Stimulated activated memory B cell treated with anti-CD40 and anti-IgM and Interleukin-4, amounts not matched to agents 10 μg/mL and 1 μg/mL and 100 μg/mL, for 72 hours (primary cell): ENCODE measurements around the gene SRGAP3.

Experiments
- ATAC-seq: fragments of 150-1000 bp; cut with Tn5 transposase; 2 replicates; pipeline ENCODE4 v1.10.0; 2021
- H3K27ac Mint-ChIP-seq: one replicate; pipeline ENCODE4 v1.8.0; 2022; ENCODE audit warnings: mild to moderate bottlenecking, mixed read lengths
- H3K27me3 Mint-ChIP-seq: one replicate; pipeline ENCODE4 v1.8.0; 2022; ENCODE audit warnings: mixed read lengths
- H3K36me3 Mint-ChIP-seq: one replicate; pipeline ENCODE4 v1.8.0; 2022; ENCODE audit warnings: mixed read lengths
- H3K4me1 Mint-ChIP-seq: one replicate; pipeline ENCODE4 v1.8.0; 2022; ENCODE audit warnings: mixed read lengths
- H3K4me3 Mint-ChIP-seq: one replicate; pipeline ENCODE4 v1.8.0; 2022; ENCODE audit warnings: mild to moderate bottlenecking, moderate library complexity, mixed read lengths
- H3K9me3 Mint-ChIP-seq: one replicate; pipeline ENCODE4 v1.8.0; 2022; ENCODE audit warnings: mixed read lengths

Gene SRGAP3

GRCh38 chr3:9123840-9124239 is 125.6 kb downstream of the SRGAP3 start:
- Mint-ChIP-seq H3K4me1 (no peaks in the 10 kb centered on the region), H3K9me3 (no peaks in the 10 kb centered on the region), H3K27me3 (peaks cover 10% of the 10 kb centered on the region), H3K27ac (no peak overlapping the region), H3K36me3 (no peaks in the 10 kb centered on the region), H3K4me3 (no peak overlapping the region)
- no peak for ATAC-seq

GRCh38 chr3:9122732-9123364 is 126.6 kb downstream of the SRGAP3 start:
- Mint-ChIP-seq H3K9me3 (no peaks in the 10 kb centered on the region), H3K36me3 (no peaks in the 10 kb centered on the region), H3K27ac (no peak overlapping the region), H3K4me1 (no peaks in the 10 kb centered on the region), H3K27me3 (peaks cover 14% of the 10 kb centered on the region), H3K4me3 (no peak overlapping the region)
- no peak for ATAC-seq

- H3K4me3 Mint-ChIP-seq, result no peak overlapping the region
- no peaks in the 10 kb centered on the region for H3K9me3 Mint-ChIP-seq
- H3K27ac Mint-ChIP-seq, result no peak overlapping the region
- H3K36me3 Mint-ChIP-seq, result no peaks in the 10 kb centered on the region
- no peak for ATAC-seq
- no peaks in the 10 kb centered on the region for H3K4me1 Mint-ChIP-seq
- peaks cover 14% of the 10 kb centered on the region for H3K27me3 Mint-ChIP-seq
Measured at GRCh38 chr3:9121366-9122001, 128.0 kb downstream of the SRGAP3 start.

GRCh38 chr3:9119331-9119730 is 130.1 kb downstream of the SRGAP3 start:
- H3K27ac Mint-ChIP-seq, result no peak overlapping the region
- no peak for ATAC-seq
- no peaks in the 10 kb centered on the region for H3K36me3 Mint-ChIP-seq
- no peaks in the 10 kb centered on the region for H3K9me3 Mint-ChIP-seq
- no peak overlapping the region for H3K4me3 Mint-ChIP-seq
- H3K4me1 Mint-ChIP-seq, result no peaks in the 10 kb centered on the region
- H3K27me3 Mint-ChIP-seq, result peaks cover 14% of the 10 kb centered on the region

- no peak overlapping the region for H3K4me3 Mint-ChIP-seq
- H3K9me3 Mint-ChIP-seq, result no peaks in the 10 kb centered on the region
- peaks cover 14% of the 10 kb centered on the region for H3K27me3 Mint-ChIP-seq
- H3K27ac Mint-ChIP-seq, result no peak overlapping the region
- ATAC-seq, result no peak
- no peaks in the 10 kb centered on the region for H3K36me3 Mint-ChIP-seq
- H3K4me1 Mint-ChIP-seq, result no peaks in the 10 kb centered on the region
Measured at GRCh38 chr3:9118222-9118621, 131.2 kb downstream of the SRGAP3 start.

- H3K27me3 Mint-ChIP-seq, result peaks cover 14% of the 10 kb centered on the region
- no peak for ATAC-seq
- H3K9me3 Mint-ChIP-seq, result no peaks in the 10 kb centered on the region
- no peaks in the 10 kb centered on the region for H3K36me3 Mint-ChIP-seq
- H3K4me1 Mint-ChIP-seq, result no peaks in the 10 kb centered on the region
- no peak overlapping the region for H3K4me3 Mint-ChIP-seq
- no peak overlapping the region for H3K27ac Mint-ChIP-seq
Measured at GRCh38 chr3:9117220-9117619, 132.2 kb downstream of the SRGAP3 start.

GRCh38 chr3:9116336-9116735 is 133.1 kb downstream of the SRGAP3 start:
- no peaks in the 10 kb centered on the region for H3K4me1 Mint-ChIP-seq
- no peak overlapping the region for H3K27ac Mint-ChIP-seq
- no peak for ATAC-seq
- no peaks in the 10 kb centered on the region for H3K36me3 Mint-ChIP-seq
- H3K27me3 Mint-ChIP-seq, result peaks cover 14% of the 10 kb centered on the region
- H3K4me3 Mint-ChIP-seq, result no peak overlapping the region
- no peaks in the 10 kb centered on the region for H3K9me3 Mint-ChIP-seq

GRCh38 chr3:9115336-9115735 is 134.1 kb downstream of the SRGAP3 start:
- no peaks in the 10 kb centered on the region for H3K36me3 Mint-ChIP-seq
- no peaks in the 10 kb centered on the region for H3K9me3 Mint-ChIP-seq
- no peak overlapping the region for H3K27ac Mint-ChIP-seq
- H3K4me1 Mint-ChIP-seq, result no peaks in the 10 kb centered on the region
- H3K27me3 Mint-ChIP-seq, result peaks cover 15% of the 10 kb centered on the region
- H3K4me3 Mint-ChIP-seq, result no peak overlapping the region
- no peak for ATAC-seq

- no peak overlapping the region for H3K4me3 Mint-ChIP-seq
- peak; percentile 28 for ATAC-seq
- no peak overlapping the region for H3K27ac Mint-ChIP-seq
Measured at GRCh38 chr3:9113040-9113439, 136.4 kb downstream of the SRGAP3 start.

GRCh38 chr3:9111866-9112265 is 137.6 kb downstream of the SRGAP3 start:
- ATAC-seq, result no peak
- no peaks in the 10 kb centered on the region for H3K9me3 Mint-ChIP-seq
- no peaks in the 10 kb centered on the region for H3K36me3 Mint-ChIP-seq
- H3K27me3 Mint-ChIP-seq, result peaks cover 21% of the 10 kb centered on the region
- H3K27ac Mint-ChIP-seq, result no peak overlapping the region
- H3K4me3 Mint-ChIP-seq, result no peak overlapping the region
- H3K4me1 Mint-ChIP-seq, result peaks cover 7% of the 10 kb centered on the region

More at GRCh38 chr3:9113040-9113439, 136.4 kb downstream of the SRGAP3 start:
- peaks cover 21% of the 10 kb centered on the region for H3K27me3 Mint-ChIP-seq
- no peaks in the 10 kb centered on the region for H3K36me3 Mint-ChIP-seq
- H3K9me3 Mint-ChIP-seq, result no peaks in the 10 kb centered on the region
- H3K4me1 Mint-ChIP-seq, result peaks cover 7% of the 10 kb centered on the region

- H3K9me3 Mint-ChIP-seq, result no peaks in the 10 kb centered on the region
- peaks cover 21% of the 10 kb centered on the region for H3K27me3 Mint-ChIP-seq
- no peak overlapping the region for H3K27ac Mint-ChIP-seq
- no peaks in the 10 kb centered on the region for H3K36me3 Mint-ChIP-seq
- H3K4me1 Mint-ChIP-seq, result peaks cover 7% of the 10 kb centered on the region
- ATAC-seq, result no peak
- H3K4me3 Mint-ChIP-seq, result no peak overlapping the region
Measured at GRCh38 chr3:9111417-9111816, 138.0 kb downstream of the SRGAP3 start.

GRCh38 chr3:9110802-9111201 is 138.6 kb downstream of the SRGAP3 start:
- no peak for ATAC-seq
- H3K4me1 Mint-ChIP-seq, result peaks cover 7% of the 10 kb centered on the region

GRCh38 chr3:9110316-9110715 is 139.1 kb downstream of the SRGAP3 start:
- Mint-ChIP-seq H3K27me3 (peaks cover 21% of the 10 kb centered on the region), H3K9me3 (no peaks in the 10 kb centered on the region), H3K4me3 (no peak overlapping the region), H3K4me1 (peaks cover 7% of the 10 kb centered on the region), H3K27ac (no peak overlapping the region), H3K36me3 (no peaks in the 10 kb centered on the region)
- ATAC-seq, result no peak

More at GRCh38 chr3:9110802-9111201, 138.6 kb downstream of the SRGAP3 start:
- Mint-ChIP-seq H3K27ac (no peak overlapping the region), H3K27me3 (peaks cover 21% of the 10 kb centered on the region), H3K9me3 (no peaks in the 10 kb centered on the region), H3K36me3 (no peaks in the 10 kb centered on the region), H3K4me3 (no peak overlapping the region)

- H3K4me3 Mint-ChIP-seq, result no peak overlapping the region
- ATAC-seq, result no peak
- no peaks in the 10 kb centered on the region for H3K36me3 Mint-ChIP-seq
- peaks cover 21% of the 10 kb centered on the region for H3K27me3 Mint-ChIP-seq
- H3K4me1 Mint-ChIP-seq, result peaks cover 7% of the 10 kb centered on the region
- no peaks in the 10 kb centered on the region for H3K9me3 Mint-ChIP-seq
- no peak overlapping the region for H3K27ac Mint-ChIP-seq
Measured at GRCh38 chr3:9109568-9109914, 139.9 kb downstream of the SRGAP3 start.

GRCh38 chr3:9108876-9109567 is 140.4 kb downstream of the SRGAP3 start:
- Mint-ChIP-seq H3K9me3 (no peaks in the 10 kb centered on the region), H3K27me3 (peaks cover 21% of the 10 kb centered on the region), H3K4me3 (no peak overlapping the region), H3K36me3 (no peaks in the 10 kb centered on the region), H3K4me1 (peaks cover 7% of the 10 kb centered on the region), H3K27ac (no peak overlapping the region)
- ATAC-seq, result no peak

GRCh38 chr3:9107738-9108137 is 141.7 kb downstream of the SRGAP3 start:
- Mint-ChIP-seq H3K27me3 (peaks cover 21% of the 10 kb centered on the region), H3K4me3 (no peak overlapping the region), H3K36me3 (no peaks in the 10 kb centered on the region), H3K27ac (no peak overlapping the region), H3K4me1 (peaks cover 7% of the 10 kb centered on the region), H3K9me3 (no peaks in the 10 kb centered on the region)
- ATAC-seq, result no peak
